Ishikawa (cell line): ENCODE results near the gene TRIM71.

ENCODE experiments used
- CEBPB ChIP-seq: IDR thresholded peaks from 2 replicates; pipeline ENCODE4 v1.6.1; 2012
- CREB1 ChIP-seq: IDR thresholded peaks from 2 replicates; pipeline ENCODE4 v1.6.1; 2012; ENCODE audit warnings: low read depth
- EGR1 ChIP-seq: IDR thresholded peaks from 2 replicates; pipeline ENCODE4 v1.6.1; 2012
- EP300 ChIP-seq: IDR thresholded peaks from 2 replicates; pipeline ENCODE4 v1.6.1; 2012; ENCODE audit warnings: borderline replicate concordance
- FOXM1 ChIP-seq: IDR thresholded peaks from 2 replicates; pipeline ENCODE4 v1.6.1; 2012; ENCODE audit warnings: low read depth, borderline replicate concordance
- NFIC ChIP-seq: IDR thresholded peaks from 2 replicates; pipeline ENCODE4 v1.6.1; 2012
- RAD21 ChIP-seq: IDR thresholded peaks from 2 replicates; pipeline ENCODE4 v1.6.1; 2012; ENCODE audit warnings: low read depth
- REST ChIP-seq: IDR thresholded peaks from 2 replicates; pipeline ENCODE4 v1.6.1; 2012; ENCODE audit warnings: low read depth, mild to moderate bottlenecking
- TAF1 ChIP-seq: IDR thresholded peaks from 2 replicates; pipeline ENCODE4 v1.6.1; 2012; ENCODE audit warnings: low read depth, mild to moderate bottlenecking
- TCF12 ChIP-seq: IDR thresholded peaks from 2 replicates; pipeline ENCODE4 v1.6.1; 2012; ENCODE audit warnings: low read depth
- TEAD4 ChIP-seq: IDR thresholded peaks from 2 replicates; pipeline ENCODE4 v1.6.1; 2012
- YY1 ChIP-seq: IDR thresholded peaks from 2 replicates; pipeline ENCODE4 v1.6.1; 2012; ENCODE audit warnings: low read depth
- ZBTB7A ChIP-seq: IDR thresholded peaks from 2 replicates; pipeline ENCODE4 v1.6.1; 2012; ENCODE audit warnings: low read depth
- TF ChIP-seq, protein P1 (sequence below): IDR thresholded peaks from 2 replicates; pipeline ENCODE4 v1.6.1; 2012
- TF ChIP-seq, protein P2 (sequence below): IDR thresholded peaks from 2 replicates; pipeline ENCODE4 v1.6.1; 2012

Gene TRIM71

DNA sequence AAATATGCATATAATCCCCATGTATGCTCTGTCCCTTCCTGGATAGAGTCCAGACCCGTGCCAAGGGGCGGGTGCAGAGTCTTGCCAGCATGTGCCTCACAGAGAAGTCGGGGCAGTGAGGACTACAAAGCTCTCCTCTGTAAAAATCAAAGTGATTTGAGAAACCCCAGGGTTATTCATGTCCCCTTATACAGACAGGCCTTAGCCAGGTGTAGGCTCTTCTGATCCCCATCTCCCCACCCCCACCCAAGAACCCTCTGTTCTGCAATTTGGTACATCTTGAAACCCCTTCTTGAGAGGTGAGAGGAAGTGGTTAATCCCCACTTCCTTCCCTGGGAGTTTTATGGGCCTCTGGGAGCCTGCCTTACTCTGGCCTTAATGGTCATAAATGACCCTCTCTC lies 24.7 kb downstream of the TRIM71 start:
- no peak for TF ChIP-seq TEAD4
- TF ChIP-seq, protein P1, sequence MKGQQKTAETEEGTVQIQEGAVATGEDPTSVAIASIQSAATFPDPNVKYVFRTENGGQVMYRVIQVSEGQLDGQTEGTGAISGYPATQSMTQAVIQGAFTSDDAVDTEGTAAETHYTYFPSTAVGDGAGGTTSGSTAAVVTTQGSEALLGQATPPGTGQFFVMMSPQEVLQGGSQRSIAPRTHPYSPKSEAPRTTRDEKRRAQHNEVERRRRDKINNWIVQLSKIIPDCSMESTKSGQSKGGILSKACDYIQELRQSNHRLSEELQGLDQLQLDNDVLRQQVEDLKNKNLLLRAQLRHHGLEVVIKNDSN = no peak
- no peak for TF ChIP-seq CEBPB
- no peak for TF ChIP-seq NFIC
- no peak for TF ChIP-seq TAF1
- no peak for TF ChIP-seq RAD21
- TF ChIP-seq TCF12 = no peak
- no peak for TF ChIP-seq EP300
- no peak for TF ChIP-seq ZBTB7A
- TF ChIP-seq, protein P2, sequence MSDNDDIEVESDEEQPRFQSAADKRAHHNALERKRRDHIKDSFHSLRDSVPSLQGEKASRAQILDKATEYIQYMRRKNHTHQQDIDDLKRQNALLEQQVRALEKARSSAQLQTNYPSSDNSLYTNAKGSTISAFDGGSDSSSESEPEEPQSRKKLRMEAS = no peak
- TF ChIP-seq YY1 = no peak
- no peak for TF ChIP-seq EGR1
- no peak for TF ChIP-seq REST

DNA sequence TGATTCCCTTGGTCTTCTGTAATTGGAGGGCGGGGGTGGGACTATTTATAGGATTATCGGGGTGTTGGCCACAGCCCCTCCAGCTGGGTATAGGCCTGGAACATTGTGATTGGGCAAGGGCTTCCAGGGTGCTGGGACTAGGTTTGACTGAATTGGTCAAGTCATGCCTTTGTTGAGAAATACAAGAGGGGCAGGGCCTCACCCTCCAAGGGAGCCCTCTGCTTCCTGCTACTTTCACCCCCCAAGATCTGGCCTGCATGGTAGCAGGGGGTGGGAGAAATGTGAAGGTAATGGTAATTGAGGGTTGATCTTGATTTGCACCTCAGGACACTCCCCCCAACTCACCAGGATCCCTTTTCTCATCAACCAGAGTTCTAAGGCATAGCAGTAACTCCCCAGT lies 25.2 kb downstream of the TRIM71 start:
- TF ChIP-seq FOXM1 (no peak), REST (no peak), CREB1 (no peak), YY1 (no peak), TAF1 (no peak), RAD21 (no peak), NFIC (no peak), TCF12 (no peak), ZBTB7A (no peak), TEAD4 (no peak), EP300 (no peak), CEBPB (no peak), EGR1 (no peak)
- TF ChIP-seq, protein P1 = no peak
- TF ChIP-seq, protein P2 = no peak

GRCh38 chr3:32843510-32844321 lies 25.9 kb downstream of the TRIM71 start:
- TF ChIP-seq EGR1 (no peak), ZBTB7A (no peak), CREB1 (no peak), FOXM1 (no peak), TEAD4 (no peak), CEBPB (no peak), NFIC (no peak), YY1 (no peak)
- TF ChIP-seq, protein P1 = no peak
- TF ChIP-seq, protein P2 = no peak

DNA sequence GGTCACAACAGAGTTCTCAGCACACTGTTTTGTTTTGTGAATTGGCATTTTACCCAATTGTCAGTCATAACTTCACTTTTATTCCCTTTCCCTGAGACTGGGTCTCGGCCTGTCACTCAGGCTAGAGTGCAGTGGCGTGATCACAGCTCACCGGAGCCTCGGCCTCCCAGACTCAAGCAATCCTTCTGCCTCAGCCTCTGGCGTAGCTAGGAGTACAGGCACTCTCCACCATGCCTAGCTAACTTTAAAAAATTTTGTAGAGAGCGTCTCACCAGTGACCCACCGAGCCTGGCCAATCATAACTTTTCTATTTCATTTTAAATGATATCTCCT lies 26.5 kb downstream of the TRIM71 start:
- TF ChIP-seq CEBPB (no peak), FOXM1 (no peak), TCF12 (no peak), RAD21 (no peak), TAF1 (no peak), CREB1 (no peak), YY1 (no peak), ZBTB7A (no peak), EGR1 (no peak), REST (no peak), EP300 (no peak), NFIC (no peak), TEAD4 (no peak)
- TF ChIP-seq, protein P2 = no peak
